Subcutaneous adipose tissue (tissue), 4 donors: ENCODE results near the gene OBI1. TPM values are rescaled to one million over a fixed set of nuclear protein-coding genes. Genes with fewer than 3 reads are reported as not detected.

Experiments used
- total RNA-seq, 4 donors: library from RNA; depleted of rRNA; stranded (reverse); fragments of >200 nt; gene quantifications; one replicate each; pipeline ENCODE4 v1.1.0, GENCODE V29; 2016
- TF ChIP-seq, protein P1 (sequence below): fragments of 450-650 bp; IDR thresholded peaks from one replicate; pipeline ENCODE4 v1.5.1; 2016; ENCODE audit warnings: low read depth, mild to moderate bottlenecking, control low read depth, antibody characterized with exemption, moderate library complexity

OBI1 gene
- total RNA-seq, 4 donors from 2014 or later, result 10.6 to 11.6 (median 11.2) TPM

DNA sequence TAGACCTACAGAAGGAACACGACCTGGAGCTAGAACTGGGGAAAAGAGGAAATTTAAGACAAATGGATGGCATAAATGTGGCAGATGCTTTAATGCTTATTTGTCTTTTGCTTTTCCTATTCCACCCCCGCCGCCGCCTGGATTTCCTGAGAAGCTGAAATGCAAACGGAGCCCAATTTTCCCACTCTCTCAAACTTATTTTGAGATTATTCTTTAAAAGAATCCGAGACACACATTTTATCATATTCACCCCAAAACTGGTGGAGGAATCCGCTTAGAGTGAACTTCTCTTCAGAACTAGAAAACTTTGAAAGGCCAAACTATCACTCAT lies 61.4 kb downstream of the OBI1 start:
- TF ChIP-seq, protein P1, sequence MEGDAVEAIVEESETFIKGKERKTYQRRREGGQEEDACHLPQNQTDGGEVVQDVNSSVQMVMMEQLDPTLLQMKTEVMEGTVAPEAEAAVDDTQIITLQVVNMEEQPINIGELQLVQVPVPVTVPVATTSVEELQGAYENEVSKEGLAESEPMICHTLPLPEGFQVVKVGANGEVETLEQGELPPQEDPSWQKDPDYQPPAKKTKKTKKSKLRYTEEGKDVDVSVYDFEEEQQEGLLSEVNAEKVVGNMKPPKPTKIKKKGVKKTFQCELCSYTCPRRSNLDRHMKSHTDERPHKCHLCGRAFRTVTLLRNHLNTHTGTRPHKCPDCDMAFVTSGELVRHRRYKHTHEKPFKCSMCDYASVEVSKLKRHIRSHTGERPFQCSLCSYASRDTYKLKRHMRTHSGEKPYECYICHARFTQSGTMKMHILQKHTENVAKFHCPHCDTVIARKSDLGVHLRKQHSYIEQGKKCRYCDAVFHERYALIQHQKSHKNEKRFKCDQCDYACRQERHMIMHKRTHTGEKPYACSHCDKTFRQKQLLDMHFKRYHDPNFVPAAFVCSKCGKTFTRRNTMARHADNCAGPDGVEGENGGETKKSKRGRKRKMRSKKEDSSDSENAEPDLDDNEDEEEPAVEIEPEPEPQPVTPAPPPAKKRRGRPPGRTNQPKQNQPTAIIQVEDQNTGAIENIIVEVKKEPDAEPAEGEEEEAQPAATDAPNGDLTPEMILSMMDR, result no peak

DNA sequence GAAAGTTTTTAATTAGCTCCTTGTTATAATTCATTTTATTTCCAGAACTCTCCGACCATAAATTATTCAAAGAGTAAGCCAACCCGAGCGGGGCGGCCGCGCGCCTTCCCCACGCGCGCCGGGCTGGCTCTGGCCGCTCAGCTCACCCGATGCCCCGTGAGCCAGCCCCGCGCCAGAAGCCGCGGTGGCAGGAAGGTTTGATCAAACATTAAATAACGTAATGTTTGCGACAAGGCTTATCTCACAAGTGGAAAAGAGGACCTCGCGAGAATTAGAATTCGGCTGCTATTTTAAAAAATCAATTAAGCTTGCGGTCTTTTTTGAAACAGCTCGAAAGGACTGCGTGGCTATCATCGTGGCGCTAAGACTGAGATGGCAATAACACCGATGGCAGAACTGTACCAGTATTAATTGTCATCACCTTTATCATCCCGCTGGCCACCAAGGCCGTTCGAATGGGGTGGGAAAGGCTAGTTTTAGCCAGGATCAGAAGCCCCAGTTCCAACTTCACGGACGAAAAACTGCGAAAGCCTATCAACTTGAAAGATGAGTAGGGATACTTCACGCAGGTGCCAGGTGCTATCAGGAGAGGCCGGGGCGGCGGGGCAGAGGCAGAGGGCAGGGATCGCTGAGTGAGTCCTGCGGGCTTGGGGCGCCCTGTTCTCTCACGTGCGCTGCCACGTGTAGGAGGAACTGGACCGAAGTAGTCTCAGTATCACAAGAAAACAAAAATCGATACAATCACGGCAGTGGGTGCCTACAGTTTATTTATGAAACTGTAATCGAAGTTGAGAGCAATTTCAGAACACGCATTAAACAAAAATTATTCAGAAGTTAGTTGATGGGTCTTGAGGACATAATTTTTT lies 62.0 kb downstream of the OBI1 start:
- TF ChIP-seq, protein P1, result no peak

DNA sequence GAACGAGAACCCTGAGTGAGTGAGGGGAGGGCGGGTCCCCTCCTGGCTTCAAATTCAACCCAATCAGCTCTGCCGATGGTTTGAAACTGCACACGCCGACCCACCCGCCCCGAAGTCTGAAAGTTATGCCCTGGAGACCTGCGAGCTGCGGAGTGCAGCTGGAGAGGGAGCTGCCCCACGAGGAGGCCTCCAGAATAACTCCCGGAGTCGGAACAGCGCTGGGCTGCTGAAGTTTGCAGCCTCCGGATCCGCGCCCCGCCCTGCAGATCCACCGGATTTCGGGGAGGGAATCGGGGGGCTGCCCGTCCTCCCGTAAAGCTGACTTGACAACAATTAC lies 62.6 kb downstream of the OBI1 start:
- TF ChIP-seq, protein P1, result no peak

DNA sequence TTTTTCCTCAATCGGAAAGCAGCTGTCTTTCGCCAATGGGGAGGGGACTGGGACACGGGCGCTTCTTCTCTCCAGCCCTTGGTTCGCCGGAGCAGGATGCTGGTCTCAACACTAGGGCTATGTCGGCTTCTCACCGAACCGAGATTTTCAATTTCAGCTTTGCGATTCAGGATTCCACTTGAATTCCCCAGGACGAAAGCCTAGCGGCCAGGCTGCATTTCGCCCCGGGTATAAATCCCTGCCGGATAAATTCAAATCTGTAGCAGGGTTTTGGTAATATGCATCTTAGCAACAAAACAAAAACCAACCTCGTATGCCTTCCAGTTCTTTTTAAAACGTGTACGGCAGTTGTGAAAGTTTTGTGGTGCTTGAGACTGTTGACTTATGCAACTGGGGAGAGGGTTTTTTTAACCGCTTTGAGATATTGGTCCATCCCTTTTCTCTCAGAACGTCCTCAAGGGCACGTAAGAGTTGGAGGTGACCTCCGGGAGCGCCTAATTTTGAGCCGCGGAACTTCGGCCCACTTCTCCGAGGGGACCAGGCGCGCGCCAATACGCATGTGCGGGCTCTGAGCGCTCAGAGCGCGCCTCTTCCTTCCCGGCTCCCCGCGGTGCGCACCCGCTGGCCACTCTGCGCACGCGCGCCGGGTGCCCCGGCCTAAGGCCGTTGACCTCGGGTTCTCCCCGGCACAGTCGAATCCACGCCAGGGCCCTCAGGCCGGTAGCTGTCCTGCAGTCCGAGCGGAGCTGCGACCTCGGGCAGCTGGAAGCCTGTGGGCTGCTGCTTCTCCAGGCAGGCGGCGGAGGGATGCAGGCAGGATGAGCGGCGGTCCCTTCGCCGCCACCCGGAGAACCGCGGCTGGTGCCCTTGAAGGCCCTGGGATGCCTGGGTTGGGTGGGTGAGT lies 63.2 kb downstream of the OBI1 start:
- TF ChIP-seq, protein P1, result no peak

DNA sequence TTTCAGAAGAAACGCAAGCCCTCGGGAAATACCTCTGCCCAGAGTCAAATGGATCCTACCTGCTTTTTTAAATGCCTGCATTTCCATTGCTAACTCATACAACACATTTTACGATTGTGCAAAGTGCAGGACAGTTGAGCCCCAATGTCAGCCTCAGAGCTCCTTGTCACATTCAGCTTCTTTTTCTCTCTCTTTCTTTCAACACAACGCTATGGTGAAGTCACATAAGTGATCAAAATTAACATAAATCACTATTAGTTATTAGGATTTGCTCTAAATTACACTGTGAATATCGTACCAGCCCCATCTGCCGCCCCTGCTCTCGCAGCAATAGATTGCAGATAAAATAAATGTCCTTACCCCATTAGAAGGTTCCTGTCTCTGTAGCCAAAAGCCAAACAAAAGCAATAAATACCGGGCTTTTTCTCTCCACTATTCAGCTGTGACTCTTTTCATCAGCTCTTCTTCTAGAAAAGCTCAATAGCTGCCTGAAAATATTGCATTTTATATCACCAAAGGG lies 64.4 kb downstream of the OBI1 start:
- TF ChIP-seq, protein P1, result no peak

DNA sequence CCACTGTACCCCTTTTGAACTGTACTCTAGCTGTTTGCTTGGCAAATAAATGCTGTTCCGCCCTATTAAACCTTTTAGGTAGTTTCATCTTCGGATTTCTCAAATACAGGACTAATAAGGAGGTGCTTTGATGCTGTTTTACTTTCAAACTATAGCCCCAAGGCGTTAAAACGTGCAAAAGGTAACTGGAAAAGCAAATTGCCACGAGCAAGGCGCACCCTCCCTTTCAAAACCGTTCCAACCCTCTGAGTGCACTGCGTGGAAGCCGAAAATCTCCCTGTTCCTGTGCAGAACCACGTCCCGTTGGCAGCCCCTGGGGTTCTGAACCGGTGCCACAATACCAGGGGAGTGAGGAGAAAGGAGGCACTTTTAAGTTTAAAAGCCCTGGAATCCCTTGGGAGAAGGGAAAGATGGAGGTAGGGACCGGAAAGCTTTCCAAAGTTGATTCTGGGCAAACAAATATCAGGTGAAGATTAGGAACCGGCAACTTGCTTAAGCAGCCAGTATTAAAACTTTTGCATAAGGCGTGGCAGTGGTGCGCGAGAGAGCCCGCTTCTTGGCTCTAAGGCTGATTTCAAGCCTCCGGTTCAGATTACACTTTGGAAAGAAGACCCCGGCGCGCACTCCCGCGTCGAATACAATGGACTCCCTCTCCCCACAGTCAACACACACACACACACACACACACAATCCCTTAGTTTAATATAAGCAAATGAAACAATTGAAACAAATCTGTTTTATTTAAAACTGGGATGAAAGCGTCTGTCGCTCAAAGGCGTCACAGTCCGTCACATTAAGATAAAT lies 65.1 kb downstream of the OBI1 start:
- TF ChIP-seq, protein P1, result no peak

DNA sequence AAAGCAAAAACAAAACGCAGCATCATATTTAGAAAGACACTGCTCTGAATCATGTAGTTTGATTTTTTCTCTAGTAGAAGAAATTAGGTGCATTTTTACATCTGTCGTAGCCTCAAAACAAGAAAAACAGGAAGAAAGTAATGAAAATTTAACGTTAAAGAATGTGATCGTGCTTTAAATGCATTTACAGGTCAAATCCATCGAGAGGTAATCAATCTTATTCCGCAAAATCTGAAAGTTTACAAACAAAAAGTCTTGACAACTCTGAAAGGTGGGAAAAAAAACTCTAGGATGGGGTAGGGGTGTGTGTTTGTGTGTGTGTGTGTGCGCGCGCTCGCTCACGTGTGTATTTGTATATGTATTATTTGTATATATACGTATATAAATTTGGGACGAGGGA lies 65.8 kb downstream of the OBI1 start:
- TF ChIP-seq, protein P1, result no peak
